Stimulated activated CD8-positive, alpha-beta memory T cell treated with anti-CD3 and anti-CD28 coated beads, Interleukin-15, amount 100 ng/mL, for 48 hours (primary cell): Measurements from ENCODE around the gene RMDN3.

Source experiments
- DNase-seq, 2 donors: peaks; one replicate each; pipeline ENCODE4 v3.0.0-alpha.2; 2020; ENCODE audit warnings: low read depth in 2 of 2

Gene RMDN3

GRCh38 chr15:40747685-40748631, 7.1 kb downstream of the RMDN3 start:
- DNase-seq: no peak

DNA sequence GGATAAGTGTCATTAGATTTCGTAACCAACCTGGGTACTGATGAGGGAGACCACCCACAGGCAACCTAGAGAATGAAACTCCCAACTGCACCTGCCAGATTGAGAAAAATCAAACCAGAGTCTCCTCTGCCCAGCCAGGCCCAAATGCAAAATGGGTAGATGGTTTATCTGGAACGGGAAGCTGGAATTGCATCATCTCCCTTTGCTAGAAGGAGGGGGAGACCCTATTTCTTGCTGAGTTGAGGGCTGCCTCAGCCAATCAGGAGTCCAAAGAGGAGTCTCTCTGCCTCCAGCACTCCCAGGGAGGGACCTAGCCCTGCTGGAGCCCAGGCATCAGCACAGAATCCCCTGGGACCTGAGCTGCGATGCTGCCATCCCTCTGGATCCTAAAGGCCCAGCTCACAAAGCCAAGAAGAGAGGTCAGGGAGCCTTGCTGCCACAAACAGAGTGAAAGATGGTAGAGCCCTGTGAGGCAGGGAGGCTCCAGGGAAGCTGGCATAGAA, 8.1 kb downstream of the RMDN3 start:
- no peak for DNase-seq

DNA sequence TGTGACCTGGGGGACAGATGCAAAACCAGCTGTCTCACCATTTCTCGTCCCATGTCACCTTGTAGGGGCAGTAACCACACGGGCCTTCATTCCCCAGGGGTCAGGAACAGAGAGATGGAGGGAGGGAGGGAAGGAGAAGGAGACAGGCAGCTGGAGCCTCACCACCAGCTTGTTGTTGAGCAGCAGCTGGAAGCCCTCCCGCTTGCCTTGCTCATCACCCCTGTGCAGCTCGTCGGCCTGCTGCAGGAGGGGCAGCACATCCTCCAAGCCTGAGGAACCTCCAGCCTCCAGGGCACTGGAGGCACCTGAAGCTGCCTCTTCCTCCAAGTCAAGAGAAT, 10.3 kb downstream of the RMDN3 start:
- no peak for DNase-seq

DNA sequence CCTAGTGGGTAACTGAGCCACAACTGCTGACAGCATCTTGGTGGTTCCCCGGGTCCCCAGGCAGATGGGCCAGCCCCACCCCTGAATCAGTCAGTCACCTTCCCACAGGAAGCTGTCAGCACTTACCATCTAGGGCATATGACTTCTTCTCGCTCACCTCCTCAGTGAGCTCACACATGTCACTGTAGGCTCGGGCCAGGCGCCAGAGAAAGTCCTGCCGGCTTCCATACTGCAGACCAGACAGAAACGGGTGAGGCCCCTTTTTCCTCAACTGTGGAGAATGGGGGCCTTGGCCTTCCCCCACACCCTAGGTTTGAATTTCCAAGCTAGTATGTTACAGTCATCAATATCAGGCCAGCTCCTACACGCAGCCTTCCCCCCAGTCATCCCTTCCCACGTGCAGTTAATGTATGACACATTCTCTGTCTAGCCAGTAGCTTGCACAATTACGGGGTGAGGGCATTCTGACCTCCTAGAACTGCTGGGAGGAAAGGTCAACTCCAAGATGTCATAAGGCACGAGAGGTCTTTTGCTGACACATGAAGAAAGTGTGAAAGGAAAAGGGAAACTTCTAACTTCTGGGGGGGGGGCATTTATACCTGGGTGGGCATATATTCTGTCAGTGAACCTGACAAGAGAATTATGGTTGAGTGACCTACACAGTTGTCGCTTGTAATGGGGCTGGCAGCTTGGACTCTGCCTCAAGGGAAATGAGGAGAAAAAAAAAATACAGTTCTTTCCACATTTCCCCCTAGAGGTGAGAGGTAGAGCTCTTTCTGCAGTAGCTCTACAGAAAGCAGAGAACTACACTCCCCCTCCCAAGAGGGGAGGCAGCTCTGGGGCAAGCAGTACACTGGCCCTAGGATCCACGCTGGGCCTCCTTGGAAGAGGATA, 10.9 kb downstream of the RMDN3 start:
- peak; percentile 61 to 69 for DNase-seq

GRCh38 chr15:40743485-40743901, 11.6 kb downstream of the RMDN3 start:
- DNase-seq: no peak

DNA sequence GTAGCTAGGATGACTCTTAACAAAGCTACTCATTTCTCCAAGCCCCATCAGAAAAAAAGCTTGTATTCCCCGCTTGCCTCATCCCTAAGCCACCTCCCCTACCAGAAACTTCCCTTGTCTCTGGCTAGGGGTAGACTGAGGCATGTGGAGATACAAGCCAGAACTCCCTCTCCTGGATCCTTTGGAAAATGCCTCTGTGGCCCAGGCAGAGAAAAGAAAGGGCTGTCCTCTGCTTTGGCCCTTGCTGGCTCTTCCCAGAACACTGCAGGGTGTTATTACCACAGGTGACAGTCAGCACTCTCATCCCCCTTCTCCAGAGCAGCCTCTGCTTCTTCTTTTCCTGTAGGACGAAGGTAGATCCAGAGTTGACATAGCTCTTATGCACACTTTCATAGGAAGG, 15.2 kb downstream of the RMDN3 start:
- no peak for DNase-seq

- no peak for DNase-seq
Observed at GRCh38 chr15:40739047-40739446, 16.0 kb downstream of the RMDN3 start.

GRCh38 chr15:40737048-40737447, 18.0 kb downstream of the RMDN3 start:
- DNase-seq: no peak

- DNase-seq: no peak
Observed at GRCh38 chr15:40736575-40736974, 18.5 kb downstream of the RMDN3 start.

DNA sequence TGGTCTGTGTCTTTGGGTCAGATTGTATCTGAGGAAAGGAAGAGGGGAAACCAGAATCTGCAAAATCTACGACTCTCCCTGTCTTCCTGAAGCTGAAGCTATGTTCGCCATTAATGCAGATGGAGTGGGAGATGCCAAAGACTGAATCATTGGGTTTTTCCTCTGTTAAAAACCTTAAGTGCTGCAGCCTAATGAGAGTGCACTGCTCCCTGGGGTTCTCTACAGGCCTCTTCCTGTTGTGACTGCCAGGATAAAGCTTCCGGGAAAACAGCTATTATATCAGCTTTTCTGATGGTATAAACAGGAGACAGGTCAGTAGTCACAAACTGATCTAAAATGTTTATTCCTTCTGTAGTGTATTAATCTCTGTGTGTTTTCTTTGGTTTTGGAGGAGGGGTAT, 24.0 kb downstream of the RMDN3 start:
- DNase-seq: no peak

DNA sequence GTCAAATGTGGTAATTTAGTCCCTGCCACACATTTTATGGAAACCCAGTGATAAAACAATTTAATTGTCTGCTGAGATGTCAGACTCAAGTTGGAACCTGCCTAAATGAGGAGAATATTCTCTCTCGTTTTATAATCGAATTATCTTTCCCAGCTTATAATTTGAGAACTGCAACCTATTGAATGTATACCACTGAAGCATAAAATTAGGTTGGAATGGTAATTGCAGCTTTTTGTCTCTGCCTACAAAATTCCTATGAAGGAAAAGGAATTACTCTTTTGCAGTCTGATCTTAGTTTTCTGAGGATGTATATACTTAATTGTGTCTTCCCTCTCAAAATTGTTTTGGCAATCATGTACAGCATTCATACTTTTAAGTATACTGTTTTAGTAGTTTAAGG, 31.1 kb downstream of the RMDN3 start:
- no peak for DNase-seq

- no peak for DNase-seq
Observed at GRCh38 chr15:40722934-40723333, 32.1 kb downstream of the RMDN3 start.

DNA sequence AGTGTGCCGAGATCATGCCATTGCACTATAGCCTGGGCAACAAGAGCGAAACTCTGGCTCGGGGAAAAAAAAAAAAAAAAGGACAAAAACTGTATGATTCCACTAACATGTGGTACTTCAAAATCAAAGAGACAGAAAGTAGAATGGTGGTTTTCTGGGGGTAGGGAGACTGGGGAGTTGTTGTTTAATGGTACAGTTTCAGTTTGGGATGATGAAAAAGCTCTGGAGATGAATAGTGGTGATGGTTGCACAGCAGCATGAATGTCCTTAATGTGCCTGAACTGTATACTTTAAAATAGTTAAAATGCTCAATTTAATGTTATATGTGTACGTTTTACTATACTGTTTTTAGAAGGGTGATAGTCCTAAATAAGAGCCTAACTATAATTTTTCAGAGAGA, 32.7 kb downstream of the RMDN3 start:
- DNase-seq: no peak

DNA sequence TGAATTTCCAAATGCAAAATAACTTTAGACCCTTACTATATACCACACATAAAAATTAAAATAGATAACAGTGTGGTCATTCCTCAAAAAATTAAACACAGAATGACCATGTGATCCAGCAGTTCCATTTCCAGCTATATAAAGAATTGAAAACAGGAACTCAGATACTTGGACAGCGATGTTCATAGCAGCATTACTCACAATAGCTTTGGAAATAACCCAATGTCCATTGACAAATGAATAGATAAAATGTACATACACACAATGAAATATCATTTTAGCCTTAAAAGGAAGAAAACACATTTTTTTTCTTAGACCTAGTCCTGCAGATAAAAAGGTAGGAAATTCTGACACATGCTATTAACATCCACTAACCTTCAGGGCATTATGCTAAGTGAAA, 33.4 kb downstream of the RMDN3 start:
- DNase-seq: no peak

- DNase-seq: no peak
Observed at GRCh38 chr15:40716165-40716564, 38.9 kb downstream of the RMDN3 start.

DNA sequence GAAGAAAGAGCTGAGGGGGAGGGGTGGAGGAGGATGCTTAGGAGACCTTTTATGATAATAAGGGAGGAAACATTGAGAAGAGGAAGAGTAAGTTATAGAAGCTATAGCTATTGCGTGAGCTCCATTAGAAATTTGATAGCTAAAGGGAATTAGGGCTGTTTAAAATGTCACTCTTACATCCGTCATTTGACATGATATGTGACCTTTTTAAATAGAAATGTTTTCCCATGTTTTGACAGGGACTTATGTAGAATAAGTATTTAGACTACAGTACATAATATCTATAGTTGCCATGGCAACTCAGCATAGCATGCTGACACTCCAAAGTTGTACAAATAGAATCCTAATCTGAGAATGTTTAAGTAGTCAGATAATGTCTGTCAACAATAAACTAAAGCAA, 40.9 kb downstream of the RMDN3 start:
- DNase-seq: no peak

GRCh38 chr15:40706121-40706520, 48.9 kb downstream of the RMDN3 start:
- no peak for DNase-seq

- no peak for DNase-seq
Observed at GRCh38 chr15:40702077-40702476, 53.0 kb downstream of the RMDN3 start.

DNA sequence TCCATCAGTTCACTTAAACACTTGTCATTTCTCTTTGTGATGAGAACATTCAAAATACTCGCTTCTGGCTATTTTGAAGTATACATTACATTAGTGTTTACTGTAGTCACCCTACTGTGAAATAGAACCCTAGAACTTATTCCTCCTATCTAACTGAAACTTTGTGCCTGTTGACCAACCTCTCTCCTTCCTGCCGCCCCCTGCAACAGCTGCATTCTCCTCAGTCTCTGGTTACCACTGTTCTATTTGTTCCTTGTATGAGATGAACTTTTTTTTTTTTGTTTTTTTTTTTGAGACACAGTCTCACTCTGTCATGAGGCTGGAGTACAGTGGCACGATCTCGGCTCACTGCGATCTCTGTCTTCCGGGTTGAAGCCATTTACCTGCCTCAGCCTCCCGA, 57.1 kb downstream of the RMDN3 start:
- no peak for DNase-seq

DNA sequence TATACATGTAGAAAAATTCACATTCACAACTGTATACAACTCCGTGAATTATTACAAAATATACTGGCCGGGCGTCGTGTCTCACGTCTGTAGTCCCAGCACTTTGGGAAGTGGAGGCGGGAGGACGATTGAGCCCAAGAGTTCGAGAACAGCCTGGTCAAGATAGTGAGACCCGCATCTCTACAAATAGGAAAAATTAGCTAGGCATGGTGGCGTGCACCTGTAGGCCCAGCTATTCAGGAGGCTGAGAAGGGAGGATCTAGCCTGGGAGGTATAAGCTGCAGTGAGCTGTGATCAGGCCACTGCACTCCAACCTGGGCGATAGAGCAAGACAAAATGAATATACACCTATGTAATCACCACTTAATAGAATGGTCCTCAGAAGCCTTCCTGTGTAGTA, 58.8 kb downstream of the RMDN3 start:
- no peak for DNase-seq

- no peak for DNase-seq
Observed at GRCh38 chr15:40695469-40695890, 59.6 kb downstream of the RMDN3 start.

DNA sequence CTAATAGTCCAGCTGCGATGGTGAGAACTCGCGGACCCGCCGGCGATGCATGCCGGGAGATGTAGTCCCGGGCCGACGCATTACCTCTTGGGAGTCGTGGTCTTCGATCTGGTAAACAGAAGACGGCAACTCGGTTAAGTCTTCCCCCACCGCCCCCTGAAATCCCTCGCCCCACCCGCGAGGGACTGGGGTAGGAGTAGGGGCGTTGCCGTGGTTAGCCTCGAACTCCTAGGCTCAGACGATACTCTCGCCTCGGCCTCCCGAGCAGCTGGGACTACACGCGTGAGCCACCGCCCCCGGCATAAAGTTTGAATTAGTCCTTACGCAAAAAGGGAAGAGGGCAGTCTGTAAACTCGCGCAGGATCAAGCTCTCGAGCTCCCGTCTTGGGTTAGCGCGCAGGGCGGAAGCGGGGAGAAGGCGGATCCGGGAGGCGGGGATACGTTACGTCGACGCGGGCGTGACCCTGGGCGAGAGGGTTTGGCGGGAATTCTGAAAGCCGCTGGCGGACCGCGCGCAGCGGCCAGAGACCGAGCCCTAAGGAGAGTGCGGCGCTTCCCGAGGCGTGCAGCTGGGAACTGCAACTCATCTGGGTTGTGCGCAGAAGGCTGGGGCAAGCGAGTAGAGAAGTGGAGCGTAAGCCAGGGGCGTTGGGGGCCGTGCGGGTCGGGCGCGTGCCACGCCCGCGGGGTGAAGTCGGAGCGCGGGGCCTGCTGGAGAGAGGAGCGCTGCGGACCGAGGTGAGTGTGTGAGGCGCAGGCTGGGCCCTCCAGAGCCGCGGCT, 60.2 kb downstream of the RMDN3 start, which contains the start of gene RAD51:
Gene RAD51, plus strand, starts transcription at position 487 of the 781 bp plus-strand sequence. CDS start 3,585 bp downstream, outside the sequence.
- DNase-seq: peak; percentile 82 to 89
